ENCODE measurements around the gene KLHL14. TPM values are rescaled to one million over a fixed set of nuclear protein-coding genes. Genes with fewer than 3 reads are reported as not detected.

The KLHL14 gene
- total and polyA plus RNA-seq, 2 of the 13 experiments (the other 11 are each of a cell fraction or from before 2014, with no cell fraction given), result 16.0 to 41.8 TPM

GRCh38 chr18:32769586-32770053 is 3.2 kb downstream of the KLHL14 start (continued):
- TF ChIP-seq CTCF (CRISPR knock-in tag; IDR thresholded peaks at IDR 0.05), result peak; percentile 58
- no peak for TF ChIP-seq SOX6 (IDR thresholded peaks at IDR 0.05)
- TF ChIP-seq SOX6 (CRISPR knock-in tag; IDR thresholded peaks at IDR 0.05), result 0 out of 2 replicates have a peak, but pooled peaks have one; percentile 25
- peak; percentile 70; the same call in 1 of the 2 replicates for TF ChIP-seq ZNF878 (CRISPR knock-in tag; IDR thresholded peaks at IDR 0.05)
- no peak for TF ChIP-seq NONO (IDR thresholded peaks at IDR 0.05)
- TF ChIP-seq NONO (CRISPR knock-in tag; conservative IDR thresholded peaks at IDR 0.05), result peak; percentile 28; the same call in 1 of the 2 replicates
- TF ChIP-seq THAP8 (CRISPR knock-in tag; IDR thresholded peaks at IDR 0.05; ENCODE audit: borderline replicate concordance), result no peak
- TF ChIP-seq ZSCAN29 (CRISPR knock-in tag; conservative IDR thresholded peaks at IDR 0.05), result peak; percentile 37; the same call in 1 of the 2 replicates
- TF ChIP-seq ZNF282 (IDR thresholded peaks at IDR 0.05; ENCODE audit: partially characterized antibody), result no peak
- peak; percentile 26; the same call in 1 of the 2 replicates for TF ChIP-seq STAG1 (CRISPR knock-in tag; IDR thresholded peaks at IDR 0.05)
- TF ChIP-seq HMG20B (CRISPR knock-in tag; conservative IDR thresholded peaks at IDR 0.05), result no peak
- TF ChIP-seq EEA1 (CRISPR knock-in tag; IDR thresholded peaks at IDR 0.05; ENCODE audit: borderline replicate concordance), result peak; percentile 60; the same call in 1 of the 2 replicates
- TF ChIP-seq, protein P1, sequence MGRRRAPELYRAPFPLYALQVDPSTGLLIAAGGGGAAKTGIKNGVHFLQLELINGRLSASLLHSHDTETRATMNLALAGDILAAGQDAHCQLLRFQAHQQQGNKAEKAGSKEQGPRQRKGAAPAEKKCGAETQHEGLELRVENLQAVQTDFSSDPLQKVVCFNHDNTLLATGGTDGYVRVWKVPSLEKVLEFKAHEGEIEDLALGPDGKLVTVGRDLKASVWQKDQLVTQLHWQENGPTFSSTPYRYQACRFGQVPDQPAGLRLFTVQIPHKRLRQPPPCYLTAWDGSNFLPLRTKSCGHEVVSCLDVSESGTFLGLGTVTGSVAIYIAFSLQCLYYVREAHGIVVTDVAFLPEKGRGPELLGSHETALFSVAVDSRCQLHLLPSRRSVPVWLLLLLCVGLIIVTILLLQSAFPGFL (CRISPR knock-in tag; IDR thresholded peaks at IDR 0.05), result 0 out of 2 replicates have a peak, but pooled peaks have one; percentile 22
- peak; percentile 58 for TF ChIP-seq CHD2 (IDR thresholded peaks at IDR 0.05; ENCODE audit: low read depth, low read length)
- TF ChIP-seq, protein P2, sequence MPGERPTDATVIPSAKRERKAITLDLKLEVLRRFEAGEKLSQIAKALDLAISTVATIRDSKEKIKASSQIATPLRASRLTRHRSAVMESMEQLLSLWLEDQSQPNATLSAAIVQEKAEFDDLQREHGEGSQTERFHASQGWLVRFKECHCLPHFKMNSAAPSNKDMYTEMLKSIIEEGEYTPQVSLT (CRISPR knock-in tag; IDR thresholded peaks at IDR 0.05; ENCODE audit: borderline replicate concordance, low read depth), result no peak
- TF ChIP-seq ARNT (IDR thresholded peaks at IDR 0.05), result no peak
- no peak for TF ChIP-seq ZNF775 (CRISPR knock-in tag; IDR thresholded peaks at IDR 0.05; ENCODE audit: borderline replicate concordance)
- TF ChIP-seq ZNF784 (CRISPR knock-in tag; IDR thresholded peaks at IDR 0.05; ENCODE audit: borderline replicate concordance), result peak; percentile 61; the same call in 1 of the 2 replicates
- no peak; the same call in 1 of the 2 replicates for TF ChIP-seq ZBTB7A (CRISPR knock-in tag; IDR thresholded peaks at IDR 0.05)
- TF ChIP-seq, protein P3, sequence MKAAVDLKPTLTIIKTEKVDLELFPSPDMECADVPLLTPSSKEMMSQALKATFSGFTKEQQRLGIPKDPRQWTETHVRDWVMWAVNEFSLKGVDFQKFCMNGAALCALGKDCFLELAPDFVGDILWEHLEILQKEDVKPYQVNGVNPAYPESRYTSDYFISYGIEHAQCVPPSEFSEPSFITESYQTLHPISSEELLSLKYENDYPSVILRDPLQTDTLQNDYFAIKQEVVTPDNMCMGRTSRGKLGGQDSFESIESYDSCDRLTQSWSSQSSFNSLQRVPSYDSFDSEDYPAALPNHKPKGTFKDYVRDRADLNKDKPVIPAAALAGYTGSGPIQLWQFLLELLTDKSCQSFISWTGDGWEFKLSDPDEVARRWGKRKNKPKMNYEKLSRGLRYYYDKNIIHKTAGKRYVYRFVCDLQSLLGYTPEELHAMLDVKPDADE (CRISPR knock-in tag; IDR thresholded peaks at IDR 0.05), result no peak
- TF ChIP-seq HDAC6 (IDR thresholded peaks at IDR 0.05; ENCODE audit: low read depth, low read length), result no peak
- peak; percentile 76 for TF ChIP-seq POLR2AphosphoS5 (IDR thresholded peaks at IDR 0.05; ENCODE audit: low read depth, low read length)
- TF ChIP-seq ZNF570 (CRISPR knock-in tag; IDR thresholded peaks at IDR 0.05; ENCODE audit: borderline replicate concordance), result no peak

All from HepG2 (cell line).